Tibial nerve (tissue), 4 donors: ENCODE results near the gene FNDC3A.

Source experiments
- EP300 ChIP-seq, 2 donors: sonication (generic); formaldehyde crosslinking; IDR thresholded peaks; one replicate each; pipeline ENCODE4 v1.6.1; 2017; ENCODE audit warnings: antibody characterized with exemption in 2 of 2, mild to moderate bottlenecking in 1 of 2
- POLR2A ChIP-seq, 2 donors: fragments of 450-650 bp; IDR thresholded peaks; one replicate each; pipeline ENCODE4 v1.6.1; 2017; ENCODE audit warnings: antibody characterized with exemption in 2 of 2, mild to moderate bottlenecking in 2 of 2, moderate library complexity in 2 of 2
- TF ChIP-seq, protein P1 (sequence below), 5 experiments: fragments of 200-600 bp in 3 of 5; fragments of 450-650 bp in 2 of 5; sonication (generic) in 3 of 5; IDR thresholded peaks; one replicate each; pipeline ENCODE4 v1.5.1; 2016 to 2019; ENCODE audit warnings: antibody characterized with exemption in 5 of 5, mild to moderate bottlenecking in 3 of 5, moderate library complexity in 2 of 5

DNA sequence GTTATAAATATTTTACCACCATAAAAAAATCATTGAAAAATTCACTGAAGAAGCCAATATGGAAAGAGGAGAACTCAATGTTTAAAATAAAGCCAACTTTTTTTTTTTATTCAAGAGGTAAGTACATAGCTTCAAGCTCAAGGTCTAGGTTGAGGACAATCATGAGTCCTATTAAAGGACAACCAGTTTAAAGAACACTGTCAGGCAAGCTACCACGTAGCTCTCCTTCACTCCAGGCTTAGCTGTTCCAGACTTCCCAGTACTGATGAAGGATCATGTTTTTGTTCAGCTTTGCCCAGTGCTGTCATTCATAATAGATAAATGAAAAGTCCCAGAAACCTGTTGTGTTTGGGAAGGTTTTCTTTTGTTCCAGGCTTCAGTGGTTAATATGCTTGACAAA lies 234.4 kb downstream of the FNDC3A start:
- TF ChIP-seq, protein P1, sequence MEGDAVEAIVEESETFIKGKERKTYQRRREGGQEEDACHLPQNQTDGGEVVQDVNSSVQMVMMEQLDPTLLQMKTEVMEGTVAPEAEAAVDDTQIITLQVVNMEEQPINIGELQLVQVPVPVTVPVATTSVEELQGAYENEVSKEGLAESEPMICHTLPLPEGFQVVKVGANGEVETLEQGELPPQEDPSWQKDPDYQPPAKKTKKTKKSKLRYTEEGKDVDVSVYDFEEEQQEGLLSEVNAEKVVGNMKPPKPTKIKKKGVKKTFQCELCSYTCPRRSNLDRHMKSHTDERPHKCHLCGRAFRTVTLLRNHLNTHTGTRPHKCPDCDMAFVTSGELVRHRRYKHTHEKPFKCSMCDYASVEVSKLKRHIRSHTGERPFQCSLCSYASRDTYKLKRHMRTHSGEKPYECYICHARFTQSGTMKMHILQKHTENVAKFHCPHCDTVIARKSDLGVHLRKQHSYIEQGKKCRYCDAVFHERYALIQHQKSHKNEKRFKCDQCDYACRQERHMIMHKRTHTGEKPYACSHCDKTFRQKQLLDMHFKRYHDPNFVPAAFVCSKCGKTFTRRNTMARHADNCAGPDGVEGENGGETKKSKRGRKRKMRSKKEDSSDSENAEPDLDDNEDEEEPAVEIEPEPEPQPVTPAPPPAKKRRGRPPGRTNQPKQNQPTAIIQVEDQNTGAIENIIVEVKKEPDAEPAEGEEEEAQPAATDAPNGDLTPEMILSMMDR (IDR thresholded peaks at IDR 0.05), result no peak
- no peak for TF ChIP-seq POLR2A (IDR thresholded peaks at IDR 0.05)
- no peak for TF ChIP-seq EP300 (IDR thresholded peaks at IDR 0.05)
